ENCODE measurements around the gene XXYLT1. TPM values are rescaled to one million over a fixed set of nuclear protein-coding genes. Genes with fewer than 3 reads are reported as not detected.
A peak's percentile ranks its signal among the peaks of the same experiment; 100 is the strongest.

XXYLT1 gene
- total and polyA plus RNA-seq, 2 donors from 2014 or later: 5.7 to 10.7 TPM

GRCh38 chr3:195045481-195046210 lies 225.3 kb downstream of the XXYLT1 start:
- intact Hi-C loops (cut with DNase I): no loop called here
- no peaks in the 10 kb centered on the region for H3K36me3 ChIP-seq (ENCODE audit: control insufficient read depth in 2 of 3, insufficient read depth in 3 of 3, low read length in 3 of 3)
- H3K27ac ChIP-seq (ENCODE audit: low read depth in 2 of 2, low read length in 2 of 2): no peak overlapping the region
- H3K4me1 ChIP-seq (ENCODE audit: control insufficient read depth in 2 of 3, insufficient read depth in 2 of 3, low read depth in 1 of 3, low read length in 3 of 3): no peaks in the 10 kb centered on the region
- DNase-seq (peak in 3 of 5 donors; percentile 2 to 65 (median 26)), FAIRE-seq (no peak)
- H3K4me3 ChIP-seq (ENCODE audit: low read length in 3 of 3): no peak overlapping the region
- no peak for TF ChIP-seq CTCF (IDR thresholded peaks at IDR 0.05; ENCODE audit: borderline replicate concordance, extremely low read depth, insufficient read depth)
- no peaks in the 10 kb centered on the region for H3K9me3 ChIP-seq (ENCODE audit: control insufficient read depth in 2 of 3, insufficient read depth in 1 of 3, low read length in 3 of 3)
- H3K9ac ChIP-seq (ENCODE audit: low read length in 3 of 3): no peak overlapping the region
- H3K27me3 ChIP-seq (ENCODE audit: control insufficient read depth, insufficient read depth, low read length): no peaks in the 10 kb centered on the region

DNA sequence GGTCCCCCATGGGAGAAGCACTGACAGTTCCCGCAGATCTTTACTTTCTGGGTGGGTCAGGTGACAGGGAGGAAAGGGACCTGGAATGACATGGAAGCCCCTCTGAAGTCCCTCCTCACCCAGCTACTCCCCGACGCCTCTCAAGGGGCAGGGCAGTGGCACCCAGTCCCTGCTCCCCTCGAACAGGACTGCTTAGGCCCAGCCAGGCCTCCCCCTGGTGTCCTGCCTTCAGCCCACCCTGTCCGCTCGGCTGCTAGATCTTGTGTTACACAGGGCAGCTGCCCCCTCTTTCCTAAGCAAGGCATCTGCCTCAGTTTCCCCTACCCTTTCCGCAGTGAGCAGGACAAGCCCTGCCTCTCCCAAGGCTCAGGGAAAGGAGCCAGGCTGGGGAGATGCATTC lies 226.5 kb downstream of the XXYLT1 start:
- no peak overlapping the region for H3K9ac ChIP-seq (ENCODE audit: low read length in 3 of 3)
- no peaks in the 10 kb centered on the region for H3K27me3 ChIP-seq (ENCODE audit: control insufficient read depth, insufficient read depth, low read length)
- no peaks in the 10 kb centered on the region for H3K4me1 ChIP-seq (ENCODE audit: control insufficient read depth in 2 of 3, insufficient read depth in 2 of 3, low read depth in 1 of 3, low read length in 3 of 3)
- H3K9me3 ChIP-seq (ENCODE audit: control insufficient read depth in 2 of 3, insufficient read depth in 1 of 3, low read length in 3 of 3): no peaks in the 10 kb centered on the region
- H3K4me3 ChIP-seq (ENCODE audit: low read length in 3 of 3): no peak overlapping the region
- FAIRE-seq (no peak), DNase-seq (peak in 3 of 5 donors; percentile 3 to 37 (median 23))
- no peak overlapping the region for H3K27ac ChIP-seq (ENCODE audit: low read depth in 2 of 2, low read length in 2 of 2)
- intact Hi-C loops (cut with DNase I): no loop called here
- TF ChIP-seq CTCF (IDR thresholded peaks at IDR 0.05; ENCODE audit: borderline replicate concordance, extremely low read depth, insufficient read depth): no peak
- no peaks in the 10 kb centered on the region for H3K36me3 ChIP-seq (ENCODE audit: control insufficient read depth in 2 of 3, insufficient read depth in 3 of 3, low read length in 3 of 3)

DNA sequence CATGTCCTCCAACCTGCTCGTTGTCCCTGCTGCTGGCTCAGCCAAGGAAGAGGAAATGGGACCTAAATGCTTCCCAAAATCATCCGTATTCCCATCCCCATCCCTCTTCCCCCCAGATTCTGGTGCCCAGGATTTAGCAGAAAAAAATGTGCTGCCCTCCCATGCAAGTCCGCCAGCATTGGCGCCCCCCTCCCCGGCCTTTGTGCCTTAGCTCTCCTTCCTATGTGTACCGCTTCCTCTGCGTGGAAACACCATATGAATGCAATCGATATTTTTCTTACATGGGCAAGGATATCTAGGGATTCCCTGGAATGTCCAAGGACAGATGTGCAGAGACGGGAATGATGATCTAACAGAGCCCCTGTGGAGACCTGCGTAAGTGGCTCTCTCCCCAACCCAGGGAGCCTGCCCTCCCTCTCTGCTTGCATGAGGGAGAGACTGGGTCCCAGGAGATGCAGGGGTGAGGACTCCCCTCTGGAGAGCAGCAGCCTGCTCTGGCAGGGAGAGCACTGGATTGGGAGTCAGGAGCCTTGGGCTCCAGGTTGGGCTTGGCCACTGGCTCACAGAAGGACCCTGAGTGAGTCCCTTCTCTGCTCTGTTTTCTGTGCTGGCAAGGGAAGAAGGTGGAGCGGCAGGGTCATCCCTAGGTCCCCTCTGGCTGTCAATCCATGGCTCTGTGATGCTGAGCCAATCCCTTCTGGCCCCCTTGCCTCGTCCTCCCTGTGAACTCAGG lies 227.2 kb downstream of the XXYLT1 start:
- H3K9me3 ChIP-seq (ENCODE audit: control insufficient read depth in 2 of 3, insufficient read depth in 1 of 3, low read length in 3 of 3): no peaks in the 10 kb centered on the region
- no peaks in the 10 kb centered on the region for H3K27me3 ChIP-seq (ENCODE audit: control insufficient read depth, insufficient read depth, low read length)
- H3K36me3 ChIP-seq (ENCODE audit: control insufficient read depth in 2 of 3, insufficient read depth in 3 of 3, low read length in 3 of 3): no peaks in the 10 kb centered on the region
- no peak for TF ChIP-seq CTCF (IDR thresholded peaks at IDR 0.05; ENCODE audit: borderline replicate concordance, extremely low read depth, insufficient read depth)
- FAIRE-seq (no peak), DNase-seq (no peak)
- H3K9ac ChIP-seq (ENCODE audit: low read length in 3 of 3): no peak overlapping the region
- intact Hi-C loops (cut with DNase I): no loop called here
- H3K4me3 ChIP-seq (ENCODE audit: low read length in 3 of 3): no peak overlapping the region
- no peaks in the 10 kb centered on the region for H3K4me1 ChIP-seq (ENCODE audit: control insufficient read depth in 2 of 3, insufficient read depth in 2 of 3, low read depth in 1 of 3, low read length in 3 of 3)
- no peak overlapping the region for H3K27ac ChIP-seq (ENCODE audit: low read depth in 2 of 2, low read length in 2 of 2)
